AG10803 (cell line): ENCODE results near the gene MSN.
"Not testable (repeated sequence)": the region's sequence is repeated elsewhere in the genome, so short reads cannot be mapped to it uniquely, and the experiment has no call there.

Experiments
- DNase-seq: peaks from one replicate; pipeline ENCODE4 v3.0.0; 2010; ENCODE audit warnings: low read depth
- H3K4me3 ChIP-seq: 2 replicates; pipeline ENCODE4 v1.5.1; 2011; ENCODE audit warnings: mild to moderate bottlenecking, low read length, control low read depth
- TF ChIP-seq, protein P1 (sequence below): conservative IDR thresholded peaks from 2 replicates; pipeline ENCODE4 v1.5.1; 2011; ENCODE audit warnings: mild to moderate bottlenecking, low read length, control low read depth, inconsistent platforms

The MSN gene

GRCh38 chrX:65757943-65758342 is 90.5 kb downstream of the MSN start:
- H3K4me3 ChIP-seq = no peak overlapping the region
- DNase-seq = no peak

DNA sequence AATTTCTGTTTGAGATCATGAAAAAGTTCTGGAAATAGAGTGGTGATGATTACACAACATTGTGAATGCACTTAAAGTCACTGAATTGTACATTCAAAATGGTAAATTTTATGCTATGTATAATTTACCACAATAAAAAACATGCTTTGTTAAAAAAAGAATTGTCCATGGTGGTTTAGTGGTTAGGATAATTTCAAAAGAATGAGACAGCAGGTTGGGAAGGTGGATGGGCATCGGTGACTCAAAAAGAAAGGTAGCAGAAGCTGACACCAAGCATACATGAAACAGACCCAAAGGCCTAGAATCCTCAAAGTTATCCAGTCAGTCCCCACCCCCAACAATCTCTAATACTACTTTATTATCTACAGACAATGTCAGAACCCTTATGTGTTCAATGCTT is 91.1 kb downstream of the MSN start:
- DNase-seq = no peak
- no peak overlapping the region for H3K4me3 ChIP-seq
- TF ChIP-seq, protein P1, sequence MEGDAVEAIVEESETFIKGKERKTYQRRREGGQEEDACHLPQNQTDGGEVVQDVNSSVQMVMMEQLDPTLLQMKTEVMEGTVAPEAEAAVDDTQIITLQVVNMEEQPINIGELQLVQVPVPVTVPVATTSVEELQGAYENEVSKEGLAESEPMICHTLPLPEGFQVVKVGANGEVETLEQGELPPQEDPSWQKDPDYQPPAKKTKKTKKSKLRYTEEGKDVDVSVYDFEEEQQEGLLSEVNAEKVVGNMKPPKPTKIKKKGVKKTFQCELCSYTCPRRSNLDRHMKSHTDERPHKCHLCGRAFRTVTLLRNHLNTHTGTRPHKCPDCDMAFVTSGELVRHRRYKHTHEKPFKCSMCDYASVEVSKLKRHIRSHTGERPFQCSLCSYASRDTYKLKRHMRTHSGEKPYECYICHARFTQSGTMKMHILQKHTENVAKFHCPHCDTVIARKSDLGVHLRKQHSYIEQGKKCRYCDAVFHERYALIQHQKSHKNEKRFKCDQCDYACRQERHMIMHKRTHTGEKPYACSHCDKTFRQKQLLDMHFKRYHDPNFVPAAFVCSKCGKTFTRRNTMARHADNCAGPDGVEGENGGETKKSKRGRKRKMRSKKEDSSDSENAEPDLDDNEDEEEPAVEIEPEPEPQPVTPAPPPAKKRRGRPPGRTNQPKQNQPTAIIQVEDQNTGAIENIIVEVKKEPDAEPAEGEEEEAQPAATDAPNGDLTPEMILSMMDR = no peak

More at GRCh38 chrX:65757943-65758342, 90.5 kb downstream of the MSN start:
- TF ChIP-seq, protein P1 = no peak

- DNase-seq, H3K4me3 ChIP-seq: not testable (repeated sequence)
Observed at GRCh38 chrX:65759525-65759924, 92.1 kb downstream of the MSN start.

- DNase-seq = no peak
- TF ChIP-seq, protein P1 = no peak
Observed at GRCh38 chrX:65769564-65770292, 102.3 kb downstream of the MSN start.

DNA sequence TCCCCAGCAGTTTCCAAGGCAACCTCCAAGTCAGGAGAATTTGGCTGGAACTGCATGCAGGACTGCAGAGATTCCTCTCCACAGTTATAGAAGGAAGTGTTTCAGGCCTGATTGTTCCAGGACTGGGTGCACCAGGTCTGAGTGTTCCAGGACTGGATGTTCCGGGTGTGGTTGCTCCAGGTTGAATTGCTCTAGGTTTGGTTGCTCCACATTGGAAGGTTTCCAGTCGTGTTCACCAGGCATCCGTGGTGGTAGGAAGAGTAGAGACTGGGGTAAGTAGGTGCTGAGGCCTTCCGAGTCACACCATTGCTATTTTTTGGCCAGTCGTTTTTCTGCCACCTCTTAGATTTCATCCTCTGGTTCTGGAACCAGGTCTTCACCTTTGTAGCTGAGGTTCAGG is 105.4 kb downstream of the MSN start:
- no peak overlapping the region for H3K4me3 ChIP-seq
- TF ChIP-seq, protein P1 = no peak
- DNase-seq = no peak

More at GRCh38 chrX:65769564-65770292, 102.3 kb downstream of the MSN start:
- H3K4me3 ChIP-seq = no peak overlapping the region

GRCh38 chrX:65781845-65782244 is 114.4 kb downstream of the MSN start:
- TF ChIP-seq, protein P1 = no peak
- DNase-seq = peak; percentile 13
- H3K4me3 ChIP-seq = no peak overlapping the region

- no peak for DNase-seq
- TF ChIP-seq, protein P1 = no peak
- H3K4me3 ChIP-seq = no peak overlapping the region
Observed at GRCh38 chrX:65783746-65784145, 116.3 kb downstream of the MSN start.
